Astrocyte (in vitro differentiated cells and primary cell): ENCODE data around the gene KCNQ1OT1.

Experiments used
- EZH2 ChIP-seq: IDR thresholded peaks from 2 replicates; pipeline ENCODE4 v1.6.1; 2012; ENCODE audit warnings: mild to moderate bottlenecking, low read length, inconsistent platforms; ENCODE audit not compliant: insufficient read depth
- TF ChIP-seq, protein P1 (sequence below): IDR thresholded peaks from 2 replicates; pipeline ENCODE4 v1.5.1; 2011; ENCODE audit warnings: low read depth, mild to moderate bottlenecking, inconsistent platforms, low read length, moderate library complexity; ENCODE audit not compliant: insufficient read depth

DNA sequence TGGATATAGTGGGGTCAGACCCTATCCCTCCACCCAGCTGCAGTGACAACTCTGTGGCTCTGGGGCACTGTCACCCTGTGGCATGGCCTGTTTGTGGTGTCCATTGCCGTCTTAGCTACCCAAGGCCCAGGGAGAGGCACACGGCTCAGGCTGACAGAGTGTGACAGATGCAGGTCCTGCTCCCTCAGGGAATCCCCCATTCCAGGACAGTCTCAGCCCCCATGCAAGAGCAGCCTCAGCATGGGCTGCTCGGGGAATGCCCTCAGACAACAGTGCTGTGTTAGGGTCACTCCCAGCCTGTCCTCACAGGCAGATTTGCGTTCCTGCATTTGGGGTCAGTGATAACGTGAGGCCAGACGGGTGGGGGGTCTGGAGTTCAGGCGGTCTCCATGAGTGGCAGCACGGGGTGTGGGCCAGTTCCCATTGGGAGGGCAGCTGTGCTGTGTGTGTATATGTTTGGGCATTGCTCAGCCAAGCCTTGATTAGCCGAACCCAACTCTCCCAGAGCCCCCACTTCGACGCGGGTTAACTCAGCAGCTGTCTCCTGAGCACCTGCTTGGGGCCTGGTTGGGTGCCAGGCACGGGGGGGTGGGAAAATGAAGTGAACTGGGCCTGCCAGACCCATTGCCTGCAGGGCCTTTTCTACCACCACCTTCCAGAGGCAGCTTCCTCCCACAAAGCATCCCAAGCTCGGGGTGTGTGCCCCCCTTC lies 5.3 kb upstream of the KCNQ1OT1 start:
- TF ChIP-seq, protein P1, sequence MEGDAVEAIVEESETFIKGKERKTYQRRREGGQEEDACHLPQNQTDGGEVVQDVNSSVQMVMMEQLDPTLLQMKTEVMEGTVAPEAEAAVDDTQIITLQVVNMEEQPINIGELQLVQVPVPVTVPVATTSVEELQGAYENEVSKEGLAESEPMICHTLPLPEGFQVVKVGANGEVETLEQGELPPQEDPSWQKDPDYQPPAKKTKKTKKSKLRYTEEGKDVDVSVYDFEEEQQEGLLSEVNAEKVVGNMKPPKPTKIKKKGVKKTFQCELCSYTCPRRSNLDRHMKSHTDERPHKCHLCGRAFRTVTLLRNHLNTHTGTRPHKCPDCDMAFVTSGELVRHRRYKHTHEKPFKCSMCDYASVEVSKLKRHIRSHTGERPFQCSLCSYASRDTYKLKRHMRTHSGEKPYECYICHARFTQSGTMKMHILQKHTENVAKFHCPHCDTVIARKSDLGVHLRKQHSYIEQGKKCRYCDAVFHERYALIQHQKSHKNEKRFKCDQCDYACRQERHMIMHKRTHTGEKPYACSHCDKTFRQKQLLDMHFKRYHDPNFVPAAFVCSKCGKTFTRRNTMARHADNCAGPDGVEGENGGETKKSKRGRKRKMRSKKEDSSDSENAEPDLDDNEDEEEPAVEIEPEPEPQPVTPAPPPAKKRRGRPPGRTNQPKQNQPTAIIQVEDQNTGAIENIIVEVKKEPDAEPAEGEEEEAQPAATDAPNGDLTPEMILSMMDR: no peak
- TF ChIP-seq EZH2: no peak
